HepG2 (cell line): ENCODE data around the gene ST3GAL4. TPM values are rescaled to one million over a fixed set of nuclear protein-coding genes. Genes with fewer than 3 reads are reported as not detected.

Experiments used
- ATAC-seq: fragments of 200-7000 bp; cut with Tn5 transposase; 3 replicates; pipeline ENCODE4 v1.9.1; 2020; ENCODE audit warnings: mild to moderate bottlenecking, moderate library complexity
- BruUV-seq: library from RNA; stranded (reverse); fragments of 400-500 nt; replicated peaks from 2 replicates; lab custom pipeline; 2021; lab: Mats Ljungman, UMichigan
- CTCF ChIA-PET: fragments of 300-600 bp; formaldehyde crosslinking; extraction: SDS; loops from one replicate; lab custom pipeline; 2021; ENCODE audit warnings: low total read pairs, inconsistent platforms, low intra/inter-chr PET ratio; lab: Yijun Ruan, JAX
- POLR2A ChIA-PET: fragments of 350-600 bp; sonication (Branson Sonifier 250); formaldehyde crosslinking; loops from one replicate; lab custom pipeline; 2020; ENCODE audit warnings: antibody characterized with exemption, inconsistent platforms; lab: Yijun Ruan, JAX
- DNase-seq: peaks from one replicate; pipeline ENCODE4 v3.0.0-alpha.2; 2015; ENCODE audit warnings: low spot score
- FAIRE-seq: peaks from 3 replicates; lab custom pipeline; 2011; peaks lifted over from hg19 to GRCh38; lab: Jason Lieb, UNC
- H2AFZ ChIP-seq: one replicate; pipeline ENCODE4 v1.6.1; 2011; ENCODE audit warnings: low read length, inconsistent platforms
- H3K27ac ChIP-seq: fragments of 300-600 bp; 3 replicates; pipeline ENCODE4 v1.8.0; 2011; ENCODE audit warnings: mixed run types, mild to moderate bottlenecking, mixed read lengths, low read length, inconsistent platforms; ENCODE audit not compliant: insufficient read depth; ENCODE audit errors: extremely low read length
- H3K27me3 ChIP-seq, 2 experiments: fragments of 200-600 bp in 1 of 2; 2 replicates in 1 of 2; 3 replicates in 1 of 2; pipeline versions ENCODE4 v1.6.0 to v1.8.0; 2011; ENCODE audit warnings: low read length in 2 of 2, mild to moderate bottlenecking in 2 of 2, moderate library complexity in 2 of 2, inconsistent platforms in 1 of 2; ENCODE audit not compliant: insufficient read depth in 2 of 2, control insufficient read depth in 1 of 2
- H3K36me3 ChIP-seq, 2 experiments: fragments of 200-600 bp in 1 of 2; replicated peaks in 1 of 2; 2 replicates in 1 of 2; 3 replicates in 1 of 2; pipeline versions ENCODE4 v1.5.1 to v1.8.0; 2011; ENCODE audit warnings: low read length in 2 of 2, inconsistent platforms in 1 of 2; ENCODE audit not compliant: insufficient read depth in 2 of 2, control insufficient read depth in 1 of 2
- H3K4me1 ChIP-seq: 2 replicates; pipeline ENCODE4 v1.5.1; 2012; ENCODE audit warnings: low read length, inconsistent platforms; ENCODE audit not compliant: insufficient read depth
- H3K4me2 ChIP-seq: 2 replicates; pipeline ENCODE4 v1.6.0; 2011; ENCODE audit warnings: low read depth, low read length, inconsistent platforms
- H3K4me3 ChIP-seq, 3 experiments: fragments of 200-600 bp in 1 of 3; sonication (generic), shearing (Covaris generic) in 1 of 3; replicated peaks in 1 of 3; 2 replicates each; pipeline ENCODE4 v1.5.1; 2011 to 2016; ENCODE audit warnings: low read length in 3 of 3, inconsistent platforms in 2 of 3, low read depth in 2 of 3, mild to moderate bottlenecking in 2 of 3, control low read depth in 1 of 3, mixed read lengths in 1 of 3; ENCODE audit not compliant: insufficient read depth in 1 of 3
- H3K79me2 ChIP-seq: one replicate; pipeline ENCODE4 v1.6.1; 2011; ENCODE audit warnings: low read length, inconsistent platforms; ENCODE audit not compliant: insufficient read depth
- H3K9ac ChIP-seq: 2 replicates; pipeline ENCODE4 v1.6.0; 2011; ENCODE audit warnings: mild to moderate bottlenecking, low read depth, low read length, inconsistent platforms; ENCODE audit not compliant: insufficient read depth
- H3K9me3 ChIP-seq: 2 replicates; pipeline ENCODE4 v1.5.1; 2012; ENCODE audit warnings: mild to moderate bottlenecking, low read length
- H4K20me1 ChIP-seq: 2 replicates; pipeline ENCODE4 v1.6.0; 2011; ENCODE audit warnings: inconsistent platforms, mild to moderate bottlenecking, low read length, moderate library complexity; ENCODE audit not compliant: insufficient read depth
- ARNTL ChIP-seq: sonication (generic); formaldehyde crosslinking; IDR thresholded peaks from 2 replicates; pipeline ENCODE4 v1.4.0; 2020; ENCODE audit warnings: mild to moderate bottlenecking, missing genetic modification reagents
- FOXA3 ChIP-seq: IDR thresholded peaks from 2 replicates; pipeline ENCODE4 v1.6.1; 2016; ENCODE audit warnings: missing genetic modification reagents, missing compliant biosample characterization
- RARG ChIP-seq: sonication (generic); formaldehyde crosslinking; IDR thresholded peaks from 2 replicates; pipeline ENCODE4 v1.4.0; 2020; ENCODE audit warnings: low read depth, mild to moderate bottlenecking, missing genetic modification reagents
- SOX5 ChIP-seq: IDR thresholded peaks from 2 replicates; pipeline ENCODE4 v1.6.1; 2016; ENCODE audit warnings: borderline replicate concordance
- SYNCRIP ChIP-seq: fragments of 200-400 bp; formaldehyde crosslinking; IDR thresholded peaks from 2 replicates; pipeline ENCODE4 v1.6.1; 2018; ENCODE audit warnings: mild to moderate bottlenecking, low read depth, low read length; ENCODE audit not compliant: insufficient read depth
- TBX3 ChIP-seq: fragments of 450-650 bp; IDR thresholded peaks from 2 replicates; pipeline ENCODE4 v1.6.1; 2017; ENCODE audit warnings: antibody characterized with exemption, mild to moderate bottlenecking, inconsistent platforms, borderline replicate concordance
- ZHX2 ChIP-seq, 2 experiments: sonication (generic) in 1 of 2; formaldehyde crosslinking in 1 of 2; IDR thresholded peaks; 2 replicates each; pipeline versions ENCODE4 v1.6.1 to v1.9.0; 2014 to 2022; ENCODE audit warnings: antibody characterized with exemption in 1 of 2, borderline replicate concordance in 1 of 2, inconsistent platforms in 1 of 2, low read depth in 1 of 2, missing genetic modification reagents in 1 of 2
- ZNF124 ChIP-seq: sonication (generic); formaldehyde crosslinking; IDR thresholded peaks from 2 replicates; pipeline ENCODE4 v1.4.0; 2020; ENCODE audit warnings: missing genetic modification reagents
- ZNF282 ChIP-seq: fragments of 450-650 bp; IDR thresholded peaks from 2 replicates; pipeline ENCODE4 v1.6.1; 2018; ENCODE audit not compliant: partially characterized antibody
- ZNF354B ChIP-seq: sonication (generic); formaldehyde crosslinking; IDR thresholded peaks from 2 replicates; pipeline ENCODE4 v1.8.0; 2022; ENCODE audit warnings: mild to moderate bottlenecking, missing genetic modification reagents
- ZNF543 ChIP-seq: sonication (generic); formaldehyde crosslinking; IDR thresholded peaks from 2 replicates; pipeline ENCODE4 v1.4.0; 2020; ENCODE audit warnings: mild to moderate bottlenecking, missing genetic modification reagents
- WGBS: methylation state at CpG from one replicate; pipeline ENCODE4 v1.1.6; 2017; ENCODE audit warnings: low lambda C conversion rate; 5-methylcytosine and 5-hydroxymethylcytosine counted together
- in situ Hi-C: cut with HindIII; loops from 2 replicates; pipeline ENCODE4 v1.10.0; 2017; ENCODE audit warnings: low pct_unique_long_range_greater_than_20kb; ENCODE audit not compliant: extremely low pct_ligation_motif_present
- intact Hi-C: fragments of 100-400 bp; cut with micrococcal nuclease; formaldehyde crosslinking; loops from one replicate; pipeline ENCODE4 v1.10.0; 2022; ENCODE audit not compliant: unreplicated experiment
- polyA plus RNA-seq, 8 experiments: library from polyadenylated mRNA; depleted of rRNA in 3 of 8; stranded (reverse) in 7 of 8; unstranded in 1 of 8; fragments of >200 nt; fragmentation: Illumina TruSeq in 4 of 8; extraction: Trizol in 4 of 8; gene quantifications; 2 replicates each; pipeline versions ENCODE4 v1.2.1 to v1.2.3, GENCODE V29; 2011 to 2016; ENCODE audit warnings: low read depth in 4 of 8, missing spikeins in 1 of 8, mixed read lengths in 1 of 8; ENCODE audit not compliant: insufficient read depth in 1 of 8
- total RNA-seq, 5 experiments: library from RNA; depleted of rRNA; stranded (reverse); fragments of >200 nt; fragmentation: Illumina TruSeq; extraction: Trizol; gene quantifications; 2 replicates each; pipeline ENCODE4 v1.2.3, GENCODE V29; 2016; ENCODE audit warnings: low read depth in 1 of 5

Gene ST3GAL4
- total and polyA plus RNA-seq, 2 of the 13 experiments (the other 11 are each of a cell fraction or from before 2014, with no cell fraction given), result 9.1 to 13.3 TPM

- TF ChIP-seq RARG (CRISPR knock-in tag) (no peak), ARNTL (no peak), ZNF354B (CRISPR knock-in tag) (no peak), ZNF124 (CRISPR knock-in tag) (no peak), SYNCRIP (no peak), ZNF543 (CRISPR knock-in tag) (no peak)
These were observed 70.6 kb downstream of the ST3GAL4 start (continued) for GRCh38 chr11:126426106-126426505.

- no peaks in the 10 kb centered on the region for H4K20me1 ChIP-seq
- H3K9ac ChIP-seq, result no peak overlapping the region
- in situ Hi-C loops, result loop anchor here (25.0 kb wide), 1 partner anchor 1735 kb away; no protein-coding TSS in a partner anchor
- no peak overlapping the region for H3K4me2 ChIP-seq
- intact Hi-C loops, result no loop called here
- H3K4me1 ChIP-seq, result peaks cover 31% of the 10 kb centered on the region
- BruUV-seq, result no TSS peak
- 57% methylated on average over 14 of the region's 14 CpGs for WGBS
- DNase-seq (no peak), ATAC-seq (no peak), FAIRE-seq (no peak)
- POLR2A ChIA-PET, result no interaction called here
- no peaks in the 10 kb centered on the region for H3K79me2 ChIP-seq
- CTCF ChIA-PET, result interaction anchor here (0.7 kb wide), 1 partner anchor 13 kb away, joined by 3 read pairs; no protein-coding TSS in a partner anchor
- H3K27ac ChIP-seq, result no peak overlapping the region
- no peaks in the 10 kb centered on the region for H3K27me3 ChIP-seq
- no peaks in the 10 kb centered on the region for H3K9me3 ChIP-seq
- no peaks in the 10 kb centered on the region for H3K36me3 ChIP-seq
- no peak overlapping the region for H2AFZ ChIP-seq
- H3K4me3 ChIP-seq, result no peak overlapping the region
- no peak for TF ChIP-seq FOXA3 (CRISPR knock-in tag)
- no peak for TF ChIP-seq TBX3
- no peak for TF ChIP-seq SOX5
- TF ChIP-seq ZNF282, result no peak
- no peak for TF ChIP-seq ZHX2 (IDR thresholded peaks at IDR 0.05; ENCODE audit: low read depth)
- no peak for TF ChIP-seq ZHX2 (CRISPR knock-in tag; IDR thresholded peaks at IDR 0.05; ENCODE audit: borderline replicate concordance)
These were observed 71.6 kb downstream of the ST3GAL4 start for GRCh38 chr11:126426820-126427749.
